CD4-positive, alpha-beta T cell treated with Interferon alpha-2 for 1 hour (primary cell): ENCODE results near the gene DRC1.
A peak's percentile ranks its signal among the peaks of the same experiment; 100 is the strongest.
"Not testable (repeated sequence)": the region's sequence is repeated elsewhere in the genome, so short reads cannot be mapped to it uniquely, and the experiment has no call there.

Experiments
- DNase-seq, 2 donors: peaks; one replicate each; pipeline ENCODE4 v3.0.0-alpha.2; 2020 to 2022

The DRC1 gene

DNA sequence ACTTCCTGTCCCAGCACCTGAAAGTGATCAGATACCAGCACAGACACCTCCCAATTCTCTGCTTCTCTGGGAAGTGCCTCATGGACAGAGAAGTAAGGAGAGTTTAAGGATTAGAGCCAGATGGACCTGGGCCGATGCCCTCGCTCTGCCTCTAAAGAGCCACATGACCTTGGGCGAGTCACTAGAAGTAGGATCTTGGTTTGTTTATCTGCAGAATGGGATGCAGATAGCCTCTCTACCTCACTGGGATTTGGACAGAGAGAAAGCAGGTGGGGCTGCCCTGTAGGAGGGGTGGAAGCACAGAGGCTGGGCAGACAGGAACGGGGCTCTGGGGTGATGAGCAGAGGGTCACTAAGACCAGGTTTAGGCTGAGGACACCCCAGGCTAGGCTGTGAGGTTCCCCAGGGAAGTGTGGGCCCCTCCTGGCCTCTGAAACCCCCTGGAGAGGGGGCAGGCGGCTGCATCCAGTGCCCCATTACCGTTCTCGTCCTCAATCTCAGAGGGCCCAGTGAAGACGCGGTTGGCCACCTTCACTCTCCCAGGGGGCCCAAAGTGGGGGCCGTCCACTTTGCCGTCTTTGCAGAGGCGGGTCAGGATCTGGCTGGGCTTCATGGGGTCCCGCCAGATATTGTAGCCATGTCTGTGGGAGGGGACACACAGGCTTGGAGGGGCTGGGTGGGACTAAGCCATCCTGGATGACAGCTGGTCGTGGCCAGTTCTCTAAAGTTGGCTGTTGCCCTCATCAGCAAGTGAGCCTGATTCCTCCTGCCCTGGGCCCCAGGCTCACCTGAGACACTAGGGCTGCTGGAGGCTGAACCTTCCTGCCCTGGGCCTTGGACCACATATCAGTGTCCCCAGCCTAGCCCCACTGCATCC, 62.9 kb downstream of the DRC1 start:
- DNase-seq, result no peak

GRCh38 chr2:26465266-26465925, 63.7 kb downstream of the DRC1 start:
- no peak for DNase-seq

GRCh38 chr2:26465981-26466471, 64.3 kb downstream of the DRC1 start:
- no peak for DNase-seq

GRCh38 chr2:26466662-26467310, 65.1 kb downstream of the DRC1 start:
- no peak for DNase-seq

DNA sequence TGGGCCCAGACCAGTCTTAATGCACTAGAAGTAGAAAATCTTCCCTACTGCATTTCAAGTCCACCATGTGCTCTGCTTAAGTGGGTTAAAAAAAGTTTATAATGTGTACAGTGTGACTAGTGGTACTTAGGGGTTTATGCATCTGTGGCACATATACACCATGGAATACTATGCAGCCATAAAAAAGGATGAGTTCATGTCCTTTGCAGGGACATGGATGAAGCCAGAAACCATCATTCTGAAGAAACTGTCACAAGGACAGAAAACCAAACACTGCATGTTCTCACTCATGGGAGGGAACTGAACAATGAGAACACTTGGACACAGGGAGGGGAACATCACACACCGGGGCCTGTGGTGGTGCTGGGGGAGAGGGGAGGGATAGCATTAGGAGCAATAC, 66.8 kb downstream of the DRC1 start:
- not testable (repeated sequence) for DNase-seq

- DNase-seq, result peak; percentile 54 to 55
These were observed 67.5 kb downstream of the DRC1 start for GRCh38 chr2:26469092-26469710.

DNA sequence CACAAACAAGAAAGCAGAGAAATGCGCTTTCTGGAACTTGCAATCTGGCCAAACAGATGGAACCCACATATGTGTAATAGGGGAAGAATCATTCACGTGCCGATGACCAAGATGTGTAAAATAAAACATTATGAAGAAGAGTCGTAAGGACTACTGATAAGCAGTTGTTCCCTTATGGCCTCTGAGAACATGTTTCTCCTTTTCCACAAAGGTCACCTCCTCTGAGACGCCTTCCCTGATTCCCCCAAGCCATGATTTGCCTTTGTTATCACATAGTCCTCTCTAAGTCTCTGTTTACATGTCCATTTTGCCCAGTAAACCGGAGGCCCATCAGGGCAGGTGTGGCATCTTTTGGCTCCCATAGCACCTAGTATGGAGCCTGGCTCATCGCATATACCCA, 68.2 kb downstream of the DRC1 start:
- DNase-seq, result no peak

DNA sequence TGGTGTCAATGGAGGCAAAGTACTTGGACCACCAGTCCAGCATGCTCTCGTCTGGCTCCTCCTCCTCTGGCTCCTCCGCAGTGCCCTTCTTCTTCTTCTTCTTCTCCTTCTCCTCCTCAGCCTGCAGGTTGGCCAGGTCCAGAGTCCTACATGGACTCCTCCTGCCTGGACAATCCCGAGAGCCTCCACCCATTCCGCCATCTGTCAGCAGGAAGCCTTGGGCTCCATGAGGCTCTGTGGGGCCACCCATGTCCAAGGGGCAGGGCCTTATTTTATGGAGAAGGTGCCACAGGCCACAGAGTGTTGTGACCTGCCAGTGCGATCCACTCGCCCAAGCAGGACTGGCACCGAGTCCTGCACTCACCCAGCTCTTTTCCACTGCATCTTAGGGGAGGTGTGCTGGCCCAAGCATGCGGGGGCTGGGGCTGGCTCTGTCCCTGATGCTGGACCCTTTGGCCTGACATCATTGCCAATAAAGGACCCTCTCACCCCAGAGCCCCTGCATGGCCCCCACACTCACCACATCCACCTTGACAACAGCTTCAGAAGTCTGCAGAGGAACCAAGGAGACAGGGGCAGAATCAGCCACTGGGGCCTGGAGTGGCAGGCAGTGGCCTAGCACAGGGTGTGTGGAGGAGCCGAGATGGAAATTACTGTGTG, 69.0 kb downstream of the DRC1 start:
- DNase-seq, result no peak

DNA sequence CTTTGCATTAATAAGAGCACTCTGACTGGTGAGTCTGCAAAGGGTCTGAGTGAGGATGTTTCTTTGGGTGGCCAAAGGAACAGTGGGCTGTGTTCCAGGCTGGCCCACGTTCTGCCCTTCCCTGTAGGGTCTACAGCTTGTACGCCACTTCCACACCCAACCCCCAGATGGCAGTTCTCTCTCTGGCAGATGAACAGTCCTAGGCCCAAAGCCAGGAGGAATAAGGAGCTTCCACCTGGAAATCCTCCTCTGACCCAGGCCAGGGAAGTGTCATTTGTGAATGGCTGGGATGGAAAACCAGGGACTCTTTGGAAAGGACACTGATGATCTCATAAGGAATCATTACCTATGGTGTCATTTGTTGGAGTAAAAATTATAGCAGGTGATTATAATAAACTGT, 69.6 kb downstream of the DRC1 start:
- no peak for DNase-seq

- no peak for DNase-seq
These were observed 70.3 kb downstream of the DRC1 start for GRCh38 chr2:26471766-26472706.

GRCh38 chr2:26472821-26473655, 71.3 kb downstream of the DRC1 start:
- no peak for DNase-seq

- no peak for DNase-seq
These were observed 72.1 kb downstream of the DRC1 start for GRCh38 chr2:26473796-26474195.

GRCh38 chr2:26474261-26474785, 72.6 kb downstream of the DRC1 start:
- DNase-seq, result no peak

GRCh38 chr2:26475037-26475436, 73.3 kb downstream of the DRC1 start:
- no peak for DNase-seq

GRCh38 chr2:26475832-26476501, 74.2 kb downstream of the DRC1 start:
- DNase-seq, result no peak

GRCh38 chr2:26477126-26477910, 75.6 kb downstream of the DRC1 start:
- no peak for DNase-seq

DNA sequence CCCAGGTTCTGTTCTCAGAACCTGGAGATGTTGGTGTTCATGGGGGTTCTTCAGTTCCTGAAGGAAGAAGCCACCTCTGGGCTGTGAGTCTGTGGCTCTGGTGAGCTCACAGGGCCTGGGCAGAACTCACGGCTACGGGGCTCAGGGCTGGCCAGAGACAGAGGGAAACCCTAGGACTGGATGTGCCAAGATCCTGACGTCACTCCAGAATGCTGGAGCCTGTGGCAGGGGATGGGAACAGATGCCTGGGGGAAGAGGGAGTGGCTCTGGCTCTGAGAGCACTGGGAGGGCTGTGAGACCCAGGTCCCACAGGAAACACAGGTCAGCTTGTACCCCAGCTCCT, 76.2 kb downstream of the DRC1 start, which contains the start of gene OTOF:
Gene OTOF (minus strand): TSS at position 214 of the 343 bp plus-strand sequence.
- no peak for DNase-seq

DNA sequence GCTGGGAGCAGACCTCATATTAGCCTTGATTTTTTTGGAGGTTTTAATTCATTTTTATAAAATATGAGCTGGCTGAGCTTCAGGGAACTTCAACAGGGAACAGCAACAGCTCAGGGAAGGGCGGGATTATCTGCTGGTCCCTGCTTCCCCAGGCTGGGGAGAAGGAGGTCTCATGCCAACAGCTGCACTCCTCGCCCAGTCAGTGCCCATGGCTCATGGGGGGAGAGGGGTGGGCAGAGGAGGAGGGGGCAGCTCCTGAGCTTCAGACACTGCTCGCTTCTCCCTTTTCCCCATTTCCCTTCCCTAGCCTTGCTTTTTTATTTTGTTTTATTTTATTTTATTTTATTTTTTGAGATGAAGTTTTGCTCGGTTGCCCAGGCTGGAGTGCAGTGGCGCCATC, 76.6 kb downstream of the DRC1 start:
- DNase-seq, result no peak
